Measurements from ENCODE around the gene OR7G2.
A peak's percentile ranks its signal among the peaks of the same experiment; 100 is the strongest.
"Not testable (repeated sequence)": the region's sequence is repeated elsewhere in the genome, so short reads cannot be mapped to it uniquely, and the experiment has no call there.

Gene OR7G2

DNA sequence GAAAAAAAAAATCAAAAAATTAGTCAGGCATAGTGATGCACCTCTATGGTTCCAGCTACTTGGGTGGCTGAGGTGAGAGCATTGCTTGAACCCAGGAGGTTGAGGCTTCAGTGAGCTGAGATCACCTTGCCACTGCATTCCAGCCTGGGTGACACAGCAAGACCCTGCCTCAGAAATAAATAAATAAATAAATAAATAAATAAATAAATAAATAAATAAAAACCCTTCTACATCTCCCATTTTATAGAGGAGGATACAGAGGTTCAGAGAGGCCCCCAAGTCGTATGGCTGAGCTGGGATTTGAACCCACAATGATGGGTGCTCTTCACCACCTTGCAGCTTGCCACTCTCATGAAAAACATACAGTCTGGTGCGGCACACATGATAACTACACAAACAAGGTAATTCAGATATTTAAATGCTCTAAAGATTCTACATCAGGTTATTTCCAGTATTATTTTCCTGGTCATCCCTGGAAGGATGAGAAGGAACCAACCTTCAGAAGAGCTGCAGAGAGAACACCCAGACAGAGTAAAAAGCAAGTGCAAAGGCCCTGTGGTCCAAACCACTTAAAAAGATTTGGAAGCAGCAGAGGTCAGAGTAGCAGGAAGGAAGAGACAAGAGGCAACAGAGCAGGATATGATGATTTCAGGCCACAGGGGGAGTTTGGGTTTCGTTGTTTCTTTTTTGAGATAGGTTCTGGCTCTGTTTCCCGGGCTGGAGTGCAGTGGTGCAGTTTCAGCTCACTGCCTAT lies 49.6 kb downstream of the OR7G2 start:
- Mint-ChIP-seq H3K27me3 (ENCODE audit: low read depth, poor library complexity) (peaks cover 7% of the 10 kb centered on the region), H3K4me3 (no peak overlapping the region), H3K9me3 (peaks cover 16% of the 10 kb centered on the region), H3K4me1 (peaks cover 57% of the 10 kb centered on the region), H3K27ac (peak overlapping the region; percentile 98), H3K36me3 (ENCODE audit: low read depth) (no peaks in the 10 kb centered on the region)
- DNase-seq: no peak
- TF ChIP-seq CTCF (IDR thresholded peaks at IDR 0.05): no peak

- H3K27ac Mint-ChIP-seq; H3K36me3 Mint-ChIP-seq (ENCODE audit: low read depth); H3K4me3 Mint-ChIP-seq; DNase-seq; H3K27me3 Mint-ChIP-seq (ENCODE audit: low read depth, poor library complexity): not testable (repeated sequence)
- Mint-ChIP-seq H3K4me1 (peaks cover 49% of the 10 kb centered on the region), H3K9me3 (peaks cover 16% of the 10 kb centered on the region)
These were observed 51.1 kb downstream of the OR7G2 start for GRCh38 chr19:9056131-9056530.

GRCh38 chr19:9054765-9055164 lies 52.5 kb downstream of the OR7G2 start:
- H3K36me3 Mint-ChIP-seq (ENCODE audit: low read depth): no peaks in the 10 kb centered on the region
- peak overlapping the region; percentile 96 for H3K27ac Mint-ChIP-seq
- DNase-seq: no peak
- no peak overlapping the region for H3K4me3 Mint-ChIP-seq
- peaks cover 4% of the 10 kb centered on the region for H3K27me3 Mint-ChIP-seq (ENCODE audit: low read depth, poor library complexity)
- TF ChIP-seq CTCF (IDR thresholded peaks at IDR 0.05): no peak
- peaks cover 42% of the 10 kb centered on the region for H3K4me1 Mint-ChIP-seq
- peaks cover 16% of the 10 kb centered on the region for H3K9me3 Mint-ChIP-seq

GRCh38 chr19:9054207-9054606 lies 53.1 kb downstream of the OR7G2 start:
- H3K27ac Mint-ChIP-seq: no peak overlapping the region
- DNase-seq: no peak
- peaks cover 13% of the 10 kb centered on the region for H3K9me3 Mint-ChIP-seq
- peaks cover 4% of the 10 kb centered on the region for H3K27me3 Mint-ChIP-seq (ENCODE audit: low read depth, poor library complexity)
- no peaks in the 10 kb centered on the region for H3K36me3 Mint-ChIP-seq (ENCODE audit: low read depth)
- TF ChIP-seq CTCF (IDR thresholded peaks at IDR 0.05): no peak
- H3K4me3 Mint-ChIP-seq: no peak overlapping the region
- H3K4me1 Mint-ChIP-seq: peaks cover 37% of the 10 kb centered on the region

GRCh38 chr19:9053674-9054073 lies 53.6 kb downstream of the OR7G2 start:
- DNase-seq; H3K27me3 Mint-ChIP-seq (ENCODE audit: low read depth, poor library complexity); H3K36me3 Mint-ChIP-seq (ENCODE audit: low read depth); H3K4me3 Mint-ChIP-seq; H3K9me3 Mint-ChIP-seq: not testable (repeated sequence)
- H3K4me1 Mint-ChIP-seq: peaks cover 32% of the 10 kb centered on the region
- peak overlapping the region; percentile 60 for H3K27ac Mint-ChIP-seq

- Mint-ChIP-seq H3K36me3 (ENCODE audit: low read depth) (no peaks in the 10 kb centered on the region), H3K4me3 (no peak overlapping the region), H3K27ac (no peak overlapping the region), H3K9me3 (peaks cover 7% of the 10 kb centered on the region), H3K4me1 (peaks cover 30% of the 10 kb centered on the region), H3K27me3 (ENCODE audit: low read depth, poor library complexity) (peaks cover 4% of the 10 kb centered on the region)
- no peak for DNase-seq
- TF ChIP-seq CTCF (IDR thresholded peaks at IDR 0.05): no peak
These were observed 54.4 kb downstream of the OR7G2 start for GRCh38 chr19:9052894-9053293.

Data from nephron progenitor cell (in vitro differentiated cells).